B cell (primary cell): ENCODE data around the gene DDRGK1. TPM values are rescaled to one million over a fixed set of nuclear protein-coding genes. Genes with fewer than 3 reads are reported as not detected.

Experiments used
- ATAC-seq: fragments of 200-7000 bp; cut with Tn5 transposase; one replicate; pipeline ENCODE4 v1.10.0; 2021; ENCODE audit warnings: low read depth, mild to moderate bottlenecking, moderate number of reproducible peaks, moderate library complexity
- CTCF ChIA-PET: fragments of 350-600 bp; sonication (Branson Sonifier 250); formaldehyde crosslinking; loops from one replicate; lab custom pipeline; 2021; ENCODE audit warnings: antibody characterized with exemption, inconsistent platforms; lab: Charles Lee
- POLR2A ChIA-PET: fragments of 350-600 bp; sonication (Branson Sonifier 250); formaldehyde crosslinking; loops from one replicate; lab custom pipeline; 2021; ENCODE audit warnings: antibody characterized with exemption; lab: Charles Lee
- DNase-seq: peaks from one replicate; pipeline ENCODE4 v3.0.0; 2013
- H2AFZ ChIP-seq: 2 replicates; pipeline ENCODE4 v1.6.1; 2012; ENCODE audit warnings: mild to moderate bottlenecking, low read depth, low read length; ENCODE audit not compliant: insufficient read depth, poor library complexity, severe bottlenecking
- H3K27ac ChIP-seq, 2 donors: 1 replicate in 1 of 2; 2 replicates in 1 of 2; pipeline ENCODE4 v1.5.1; 2012 to 2013; ENCODE audit warnings: low read length in 2 of 2, mild to moderate bottlenecking in 2 of 2, moderate library complexity in 1 of 2
- H3K27me3 ChIP-seq, 4 experiments: fragments of 200-600 bp in 1 of 4; sonication (generic) in 1 of 4; replicated peaks in 1 of 4; 1 replicate in 2 of 4; 2 replicates in 2 of 4; pipeline versions ENCODE4 v1.6.1 to v1.7.0; 2013 to 2016; ENCODE audit warnings: low read length in 3 of 4, mild to moderate bottlenecking in 2 of 4, mixed read lengths in 1 of 4, moderate library complexity in 1 of 4; ENCODE audit not compliant: insufficient read depth in 4 of 4, control insufficient read depth in 3 of 4; ENCODE audit errors: control extremely low read depth in 1 of 4
- H3K36me3 ChIP-seq, 2 experiments: replicated peaks in 1 of 2; 1 replicate in 1 of 2; 2 replicates in 1 of 2; pipeline versions ENCODE4 v1.6.1 to v1.7.1; 2013; ENCODE audit warnings: low read length in 1 of 2; ENCODE audit not compliant: insufficient read depth in 2 of 2, control insufficient read depth in 1 of 2; ENCODE audit errors: control extremely low read depth in 1 of 2, extremely low read depth in 1 of 2
- H3K4me1 ChIP-seq, 2 donors: fragments of 200-600 bp in 1 of 2; sonication (generic) in 1 of 2; 1 replicate in 1 of 2; 2 replicates in 1 of 2; pipeline versions ENCODE4 v1.5.1 to v1.6.1; 2013 to 2017; ENCODE audit warnings: low read length in 2 of 2; ENCODE audit not compliant: control insufficient read depth in 2 of 2, insufficient read depth in 2 of 2
- H3K4me2 ChIP-seq: replicated peaks from 2 replicates; pipeline ENCODE3; 2012; ENCODE audit warnings: mild to moderate bottlenecking, low read depth, low read length; ENCODE audit not compliant: poor library complexity, severe bottlenecking
- H3K4me3 ChIP-seq, 5 experiments: fragments of 200-600 bp in 1 of 5; sonication (generic) in 1 of 5; 1 replicate in 3 of 5; 2 replicates in 2 of 5; pipeline versions ENCODE4 v1.5.1 to v1.7.0; 2011 to 2016; ENCODE audit warnings: low read length in 4 of 5, mild to moderate bottlenecking in 4 of 5, low read depth in 2 of 5, control low read depth in 1 of 5, moderate library complexity in 1 of 5; ENCODE audit not compliant: insufficient read depth in 1 of 5; ENCODE audit errors: control extremely low read depth in 1 of 5, extremely low read depth in 1 of 5
- H3K79me2 ChIP-seq: fragments of 200-600 bp; sonication (generic); one replicate; pipeline ENCODE4 v1.6.0; 2016; ENCODE audit warnings: low read length; ENCODE audit not compliant: control insufficient read depth, insufficient read depth
- H3K9ac ChIP-seq: fragments of 200-600 bp; sonication (generic); 2 replicates; pipeline ENCODE4 v1.6.1; 2017; ENCODE audit warnings: mild to moderate bottlenecking, low read length, moderate library complexity
- H3K9me3 ChIP-seq, 3 donors: one replicate each; pipeline versions ENCODE4 v1.6.1 to v1.7.1; 2013; ENCODE audit warnings: low read length in 2 of 3; ENCODE audit not compliant: control insufficient read depth in 2 of 3, insufficient read depth in 1 of 3; ENCODE audit errors: control extremely low read depth in 1 of 3
- H4K20me1 ChIP-seq: 2 replicates; pipeline ENCODE4 v1.6.0; 2012; ENCODE audit warnings: mild to moderate bottlenecking, low read length; ENCODE audit not compliant: insufficient read depth, control insufficient read depth, poor library complexity, severe bottlenecking
- H3K27ac Mint-ChIP-seq: one replicate; pipeline ENCODE4 v1.8.0; 2021; ENCODE audit warnings: mixed read lengths
- H3K27me3 Mint-ChIP-seq: one replicate; pipeline ENCODE4 v1.8.0; 2021; ENCODE audit warnings: mixed read lengths
- H3K4me1 Mint-ChIP-seq: one replicate; pipeline ENCODE4 v1.8.0; 2021; ENCODE audit warnings: mixed read lengths
- H3K4me3 Mint-ChIP-seq: one replicate; pipeline ENCODE4 v1.8.0; 2021; ENCODE audit warnings: mixed read lengths
- H3K9me3 Mint-ChIP-seq: one replicate; pipeline ENCODE4 v1.8.0; 2022; ENCODE audit warnings: mixed read lengths; ENCODE audit not compliant: insufficient read depth
- CTCF ChIP-seq: fragments of 200-600 bp; IDR thresholded peaks from one replicate; pipeline ENCODE4 v1.8.0; 2022; ENCODE audit warnings: antibody characterized with exemption, mild to moderate bottlenecking
- EZH2 ChIP-seq: IDR thresholded peaks from 2 replicates; pipeline ENCODE4 v1.6.1; 2012; ENCODE audit warnings: borderline replicate concordance, low read depth, mild to moderate bottlenecking, moderate library complexity, low read length; ENCODE audit not compliant: insufficient read depth, poor library complexity, severe bottlenecking
- WGBS: methylation state at CpG from one replicate; pipeline ENCODE4 v1.1.5; 2013; ENCODE audit warnings: missing lambda C conversion rate; ENCODE audit not compliant: insufficient coverage; 5-methylcytosine and 5-hydroxymethylcytosine counted together
- intact Hi-C: fragments of 100-400 bp; cut with micrococcal nuclease; formaldehyde crosslinking; loops from one replicate; pipeline ENCODE4 v1.10.0; 2022
- polyA plus RNA-seq: library from polyadenylated mRNA; depleted of rRNA; stranded (reverse); fragments of >200 nt; gene quantifications from 2 replicates; pipeline ENCODE4 v1.2.3, GENCODE V29; 2012
- total RNA-seq, 2 donors: library from RNA; stranded (reverse); fragments of 120-200 nt in 1 of 2; gene quantifications; 1 replicate in 1 of 2; 2 replicates in 1 of 2; pipeline versions ENCODE4 v1.2.3 to v1.2.4, GENCODE V29; 2013 to 2022

Gene DDRGK1
- total and polyA plus RNA-seq, 2 donors (not counting 1 experiment from before 2014, with no cell fraction given) = 35.6 to 51.9 TPM

- Mint-ChIP-seq H3K27me3 (peaks cover 51% of the 10 kb centered on the region), H3K4me1 (peaks cover 20% of the 10 kb centered on the region), H3K9me3 (no peaks in the 10 kb centered on the region), H3K27ac (peak overlapping the region; percentile 90), H3K4me3 (peak overlapping the region; percentile 89)
- H3K4me1 ChIP-seq = peaks cover 28 to 29% of the 10 kb centered on the region in 2 donors
- no peaks in the 10 kb centered on the region for H3K36me3 ChIP-seq
- H3K9ac ChIP-seq = peak overlapping the region; percentile 99
- peaks cover 0 to 14% (median 0%) of the 10 kb centered on the region in 3 donors for H3K9me3 ChIP-seq
- TF ChIP-seq CTCF = no peak
- TF ChIP-seq EZH2 = no peak
- peak overlapping the region; percentile 100 for H3K4me2 ChIP-seq
- intact Hi-C loops = loop anchor here (2.0 kb wide), 1 partner anchor 298 kb away; the partner anchor contains the start of gene ATRN
- no peaks in the 10 kb centered on the region for H3K79me2 ChIP-seq
- DNase-seq = peak; percentile 30
- H2AFZ ChIP-seq = no peak overlapping the region
- H3K27me3 ChIP-seq = peaks cover 0 to 54% (median 35%) of the 10 kb centered on the region in 4 experiments
- ChIA-PET CTCF (interaction anchor here (0.6 to 1.6 kb wide), 3 partner anchors 14 to 57 kb away, joined by 4 read pairs; no protein-coding TSS in a partner anchor), POLR2A (interaction anchor here (0.5 to 0.7 kb wide), 3 partner anchors 25 to 36 kb away, joined by 5 to 6 read pairs (median 5); no protein-coding TSS in a partner anchor)
- peak overlapping the region in 4 of 5 experiments; percentile 29 to 80 (median 76) for H3K4me3 ChIP-seq
- no peak for ATAC-seq
- WGBS = 20% methylated on average over 1 of the region's 5 CpGs
- H3K27ac ChIP-seq = no peak overlapping the region
- no peaks in the 10 kb centered on the region for H4K20me1 ChIP-seq
Observed at GRCh38 chr20:3172126-3172932, 32.2 kb downstream of the DDRGK1 start.
